GM12891 (cell line): ENCODE results near the gene SCYL2.

ENCODE experiments used
- POLR2A ChIP-seq: IDR thresholded peaks from 2 replicates; pipeline ENCODE4 v1.6.1; 2011; ENCODE audit warnings: low read depth, low read length, control low read depth
- POLR2AphosphoS5 ChIP-seq: IDR thresholded peaks from 2 replicates; pipeline ENCODE4 v1.6.1; 2011; ENCODE audit warnings: low read depth, low read length, control low read depth
- POU2F2 ChIP-seq: IDR thresholded peaks from 2 replicates; pipeline ENCODE4 v1.6.1; 2011; ENCODE audit warnings: low read depth, mild to moderate bottlenecking, control low read depth, low read length, moderate library complexity
- SPI1 ChIP-seq: IDR thresholded peaks from 2 replicates; pipeline ENCODE4 v1.6.1; 2011; ENCODE audit warnings: low read depth, low read length, control low read depth
- TAF1 ChIP-seq: IDR thresholded peaks from 2 replicates; pipeline ENCODE4 v1.6.1; 2011; ENCODE audit warnings: low read depth, low read length, control low read depth

DNA sequence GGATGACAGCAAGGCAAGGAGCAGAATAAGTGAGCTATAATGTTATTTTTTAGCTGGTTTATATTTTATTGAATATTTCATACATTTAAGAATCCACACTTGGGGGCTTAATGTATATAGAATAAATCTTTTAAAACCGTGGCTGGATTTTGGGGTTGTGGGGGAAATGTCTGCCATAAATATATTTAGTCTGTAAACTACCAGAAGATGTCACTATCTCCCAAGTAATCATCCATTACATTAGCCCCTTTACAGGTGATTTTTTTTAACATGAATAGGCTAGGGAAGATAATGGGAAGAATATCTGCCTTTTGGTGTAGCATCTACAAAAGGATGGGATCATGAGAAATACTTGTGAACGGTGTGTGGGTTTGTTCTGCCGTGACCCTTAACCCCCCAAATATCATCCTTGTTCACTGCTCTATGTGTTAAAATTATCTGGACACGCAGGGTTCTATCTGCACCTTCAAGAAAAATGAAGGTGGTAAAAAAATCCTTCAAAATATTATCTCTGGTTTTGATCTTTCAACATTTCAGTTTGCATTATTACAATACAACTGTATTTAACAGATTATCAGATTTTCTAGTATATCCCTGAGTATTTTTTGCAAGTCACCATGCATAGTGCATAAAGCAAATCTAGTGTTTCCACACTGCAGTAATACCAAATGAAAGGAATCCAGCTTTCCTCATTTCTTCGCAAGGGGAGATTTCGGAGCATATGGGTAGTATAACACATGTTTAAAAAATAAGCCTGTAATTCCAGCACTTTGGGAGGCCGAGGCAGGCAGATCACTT lies 81.9 kb downstream of the SCYL2 start:
- TF ChIP-seq SPI1 (no peak), POLR2AphosphoS5 (no peak), POU2F2 (no peak), POLR2A (no peak), TAF1 (no peak)
